ENCODE results near the gene RANBP17. TPM values are rescaled to one million over a fixed set of nuclear protein-coding genes. Genes with fewer than 3 reads are reported as not detected.

The RANBP17 gene
- polyA plus RNA-seq, 1 of the 3 experiments (the other 2 are of a cell fraction), result 6.0 TPM

GRCh38 chr5:170892196-170892595 is 30.4 kb downstream of the RANBP17 start:
- Histone ChIP-seq H3K9me2 (no peaks in the 10 kb centered on the region), H2AFZ (ENCODE audit: low read depth) (no peak overlapping the region), H3K27me3 (ENCODE audit: insufficient read depth) (no peaks in the 10 kb centered on the region), H3F3A (replicated peaks; ENCODE audit: insufficient read depth) (no peaks in the 10 kb centered on the region), H3K4me2 (no peak overlapping the region), H3K4me1 (ENCODE audit: control insufficient read depth in 1 of 2, insufficient read depth in 2 of 2, low read depth in 1 of 2, low read length in 1 of 2) (no peaks in the 10 kb centered on the region; a peak in 1 of 4 replicates), H3K27ac (ENCODE audit: low read depth in 2 of 2, low read length in 1 of 2) (peak overlapping the region in 1 of 2 experiments; percentile 17; a peak in 1 of 4 replicates), H4K20me1 (ENCODE audit: insufficient read depth) (no peaks in the 10 kb centered on the region), H3K9me3 (no peaks in the 10 kb centered on the region), H3K4me3 (ENCODE audit: low read depth in 2 of 2, low read length in 1 of 2) (no peak overlapping the region), H3K79me2 (ENCODE audit: insufficient read depth) (no peaks in the 10 kb centered on the region), H3K9ac (no peak overlapping the region), H3K36me3 (replicated peaks in 1 of 2; ENCODE audit: control insufficient read depth in 1 of 2, insufficient read depth in 2 of 2, low read length in 1 of 2) (peaks cover 0 to 4% of the 10 kb centered on the region in 2 experiments)
- 91% methylated on average over 2 of the region's 2 CpGs for WGBS (ENCODE audit: low lambda C conversion rate)
- ChIA-PET CTCF (interaction anchor here (0.6 kb wide), 1 partner anchor 49 kb away, joined by 4 read pairs; no protein-coding TSS in a partner anchor), POLR2A (no interaction called here)
- no peak for TF ChIP-seq POLR2AphosphoS5 (IDR thresholded peaks at IDR 0.05; ENCODE audit: low read depth, low read length)
- TF ChIP-seq TCF12 (IDR thresholded peaks at IDR 0.05), result no peak
- TF ChIP-seq YY1 (IDR thresholded peaks at IDR 0.05; ENCODE audit: low read depth), result no peak
- no peak for TF ChIP-seq CTCF (IDR thresholded peaks at IDR 0.05)
- TF ChIP-seq RFX5 (IDR thresholded peaks at IDR 0.05; ENCODE audit: low read length), result no peak
- TF ChIP-seq ZBTB33 (IDR thresholded peaks at IDR 0.05; ENCODE audit: borderline replicate concordance, low read depth), result no peak
- no peak for TF ChIP-seq RXRA (IDR thresholded peaks at IDR 0.05; ENCODE audit: borderline replicate concordance, low read depth)
- no peak for TF ChIP-seq CHD2 (IDR thresholded peaks at IDR 0.05; ENCODE audit: low read length, partially characterized antibody)
- no peak for TF ChIP-seq EP300 (IDR thresholded peaks at IDR 0.05; ENCODE audit: borderline replicate concordance in 1 of 2, low read depth in 1 of 2, low read length in 1 of 2)
- no peak for TF ChIP-seq REST (IDR thresholded peaks at IDR 0.05; ENCODE audit: low read depth, low read length)
- no peak for TF ChIP-seq NRF1 (IDR thresholded peaks at IDR 0.05; ENCODE audit: low read depth, low read length)
- no peak for TF ChIP-seq RAD21 (IDR thresholded peaks at IDR 0.05; ENCODE audit: low read length)
- no peak for TF ChIP-seq USF1 (IDR thresholded peaks at IDR 0.05; ENCODE audit: borderline replicate concordance, low read depth)
- no peak for TF ChIP-seq FOXM1 (IDR thresholded peaks at IDR 0.05; ENCODE audit: low read depth)
- TF ChIP-seq USF2 (IDR thresholded peaks at IDR 0.05; ENCODE audit: borderline replicate concordance, low read depth, low read length), result no peak
- no peak for TF ChIP-seq PBX3 (IDR thresholded peaks at IDR 0.05)
- no peak for TF ChIP-seq RCOR1 (IDR thresholded peaks at IDR 0.05; ENCODE audit: low read length)
- no peak for DNase-seq

Measured in SK-N-SH (cell line).